SK-N-SH treated with all-trans-retinoic acid at 6 μM for 48 hours (cell line): ENCODE measurements around the gene EML1.

Experiments used
- BACH2 ChIP-seq: fragments of 250-450 bp; sonication (Bioruptor Pico); IDR thresholded peaks from 2 replicates; pipeline ENCODE4 v1.9.0; 2021; ENCODE audit warnings: mild to moderate bottlenecking, borderline replicate concordance
- ISL1 ChIP-seq: fragments of 250-450 bp; sonication (Bioruptor Pico); IDR thresholded peaks from 2 replicates; pipeline ENCODE4 v2.1.2; 2022; ENCODE audit warnings: mild to moderate bottlenecking, moderate library complexity
- OSR1 ChIP-seq: fragments of 250-450 bp; sonication (Bioruptor Pico); IDR thresholded peaks from 2 replicates; pipeline ENCODE4 v1.8.0; 2022; ENCODE audit warnings: moderate library complexity, mild to moderate bottlenecking, inconsistent platforms
- PATZ1 ChIP-seq: fragments of 250-450 bp; sonication (Bioruptor Pico); IDR thresholded peaks from 2 replicates; pipeline ENCODE4 v1.8.0; 2020; ENCODE audit warnings: mild to moderate bottlenecking, moderate library complexity, borderline replicate concordance
- PPARA ChIP-seq: fragments of 250-450 bp; sonication (Bioruptor Pico); IDR thresholded peaks from 2 replicates; pipeline ENCODE4 v1.5.0; 2020; ENCODE audit warnings: mild to moderate bottlenecking, borderline replicate concordance
- SNAI2 ChIP-seq: fragments of 250-450 bp; sonication (Bioruptor Pico); IDR thresholded peaks from 2 replicates; pipeline ENCODE4 v1.5.0; 2020; ENCODE audit warnings: mild to moderate bottlenecking, moderate library complexity
- TCF4 ChIP-seq: fragments of 250-450 bp; sonication (Bioruptor Pico); IDR thresholded peaks from 2 replicates; pipeline ENCODE4 v1.8.0; 2021; ENCODE audit warnings: mild to moderate bottlenecking, moderate library complexity, borderline replicate concordance
- ZFP3 ChIP-seq: fragments of 250-450 bp; sonication (Bioruptor Pico); IDR thresholded peaks from 2 replicates; pipeline ENCODE4 v1.5.0; 2020; ENCODE audit warnings: mild to moderate bottlenecking, moderate library complexity
- ZFP30 ChIP-seq: fragments of 450-650 bp; formaldehyde crosslinking; IDR thresholded peaks from 2 replicates; pipeline ENCODE4 v1.5.0; 2022; ENCODE audit warnings: mild to moderate bottlenecking, moderate library complexity

GRCh38 chr14:99876406-99876805 is 83.2 kb downstream of the EML1 start:
- TF ChIP-seq PATZ1 (CRISPR knock-in tag) (no peak), OSR1 (CRISPR knock-in tag) (no peak), TCF4 (CRISPR knock-in tag) (no peak), BACH2 (no peak), ZFP3 (CRISPR knock-in tag) (no peak), SNAI2 (CRISPR knock-in tag) (no peak), PPARA (CRISPR knock-in tag) (no peak), ZFP30 (CRISPR knock-in tag) (no peak), ISL1 (CRISPR knock-in tag) (no peak)
